Fibroblast of skin of left quadriceps (primary cell): ENCODE results near the gene MIX23.

ENCODE experiments used
- DNase-seq, 2 experiments: peaks; one replicate each; pipeline ENCODE4 v3.0.0-alpha.2; 2013; ENCODE audit warnings: low read depth in 2 of 2

MIX23 gene

GRCh38 chr3:122382888-122383666 lies at the start of gene MIX23:
MIX23 (minus strand) TSS chr3:122383231; CDS start chr3:122383224, 7 bp downstream.
- peak; percentile 70 for DNase-seq

GRCh38 chr3:122430371-122430770 lies 47.3 kb upstream of the MIX23 start:
- DNase-seq, result no peak

GRCh38 chr3:122427857-122428471 lies 44.9 kb upstream of the MIX23 start:
- no peak for DNase-seq

- no peak for DNase-seq
Measured at GRCh38 chr3:122421836-122422235, 38.8 kb upstream of the MIX23 start.

- no peak for DNase-seq
Measured at GRCh38 chr3:122421101-122421500, 38.1 kb upstream of the MIX23 start.

GRCh38 chr3:122416966-122417365 lies 33.9 kb upstream of the MIX23 start:
- no peak for DNase-seq

GRCh38 chr3:122415762-122416654 lies 33.0 kb upstream of the MIX23 start, which contains the start of gene WDR5B:
WDR5B (minus strand) TSS chr3:122416062; CDS start chr3:122415528, 534 bp downstream.
- peak; percentile 94 to 96 for DNase-seq

- DNase-seq, result no peak
Measured at GRCh38 chr3:122415104-122415744, 32.2 kb upstream of the MIX23 start.

GRCh38 chr3:122414391-122414790 lies 31.4 kb upstream of the MIX23 start:
- no peak for DNase-seq

GRCh38 chr3:122410639-122411038 lies 27.6 kb upstream of the MIX23 start:
- DNase-seq, result no peak

GRCh38 chr3:122410111-122410510 lies 27.1 kb upstream of the MIX23 start:
- DNase-seq, result no peak

GRCh38 chr3:122409446-122409845 lies 26.4 kb upstream of the MIX23 start:
- DNase-seq, result no peak

- DNase-seq, result no peak
Measured at GRCh38 chr3:122407946-122408345, 24.9 kb upstream of the MIX23 start.

GRCh38 chr3:122406198-122406597 lies 23.2 kb upstream of the MIX23 start:
- DNase-seq, result no peak

GRCh38 chr3:122405015-122405414 lies 22.0 kb upstream of the MIX23 start:
- DNase-seq, result no peak

GRCh38 chr3:122403489-122403888 lies 20.5 kb upstream of the MIX23 start:
- no peak for DNase-seq

- DNase-seq, result no peak
Measured at GRCh38 chr3:122398920-122399319, 15.9 kb upstream of the MIX23 start.

- no peak for DNase-seq
Measured at GRCh38 chr3:122397201-122397600, 14.2 kb upstream of the MIX23 start.

- no peak for DNase-seq
Measured at GRCh38 chr3:122396511-122396910, 13.5 kb upstream of the MIX23 start.

GRCh38 chr3:122395582-122395981 lies 12.6 kb upstream of the MIX23 start:
- no peak for DNase-seq

- DNase-seq, result no peak
Measured at GRCh38 chr3:122394173-122394572, 11.1 kb upstream of the MIX23 start.
